ENCODE data around the gene FKRP.
A peak's percentile ranks its signal among the peaks of the same experiment; 100 is the strongest.

Gene FKRP

GRCh38 chr19:46730595-46730994, 15.3 kb upstream of the FKRP start:
- DNase-seq (ENCODE audit: insufficient read length, low spot score) = no peak
- FAIRE-seq = no peak
- TF ChIP-seq PAX5 (IDR thresholded peaks at IDR 0.05; ENCODE audit: insufficient read depth, low read length, severe bottlenecking) = no peak
- TF ChIP-seq POU2F2 (IDR thresholded peaks at IDR 0.05; ENCODE audit: low read depth, low read length) = no peak
- no peak for TF ChIP-seq POLR2A (IDR thresholded peaks at IDR 0.05; ENCODE audit: low read depth, low read length)
- no peak for TF ChIP-seq TAF1 (IDR thresholded peaks at IDR 0.05; ENCODE audit: low read depth, low read length)
- no peak for TF ChIP-seq SPI1 (IDR thresholded peaks at IDR 0.05; ENCODE audit: low read depth, low read length)
- no peak for TF ChIP-seq POLR2AphosphoS5 (IDR thresholded peaks at IDR 0.05; ENCODE audit: low read depth, low read length)

- no peak for FAIRE-seq
- TF ChIP-seq POU2F2 (IDR thresholded peaks at IDR 0.05; ENCODE audit: low read depth, low read length) (no peak), SPI1 (IDR thresholded peaks at IDR 0.05; ENCODE audit: low read depth, low read length) (peak; percentile 63)
- no peak for DNase-seq (ENCODE audit: insufficient read length, low spot score)
Measured at GRCh38 chr19:46731007-46731501, 14.8 kb upstream of the FKRP start.

- FAIRE-seq (no peak), DNase-seq (ENCODE audit: insufficient read length, low spot score) (no peak)
Measured at GRCh38 chr19:46731584-46731983, 14.3 kb upstream of the FKRP start.

DNA sequence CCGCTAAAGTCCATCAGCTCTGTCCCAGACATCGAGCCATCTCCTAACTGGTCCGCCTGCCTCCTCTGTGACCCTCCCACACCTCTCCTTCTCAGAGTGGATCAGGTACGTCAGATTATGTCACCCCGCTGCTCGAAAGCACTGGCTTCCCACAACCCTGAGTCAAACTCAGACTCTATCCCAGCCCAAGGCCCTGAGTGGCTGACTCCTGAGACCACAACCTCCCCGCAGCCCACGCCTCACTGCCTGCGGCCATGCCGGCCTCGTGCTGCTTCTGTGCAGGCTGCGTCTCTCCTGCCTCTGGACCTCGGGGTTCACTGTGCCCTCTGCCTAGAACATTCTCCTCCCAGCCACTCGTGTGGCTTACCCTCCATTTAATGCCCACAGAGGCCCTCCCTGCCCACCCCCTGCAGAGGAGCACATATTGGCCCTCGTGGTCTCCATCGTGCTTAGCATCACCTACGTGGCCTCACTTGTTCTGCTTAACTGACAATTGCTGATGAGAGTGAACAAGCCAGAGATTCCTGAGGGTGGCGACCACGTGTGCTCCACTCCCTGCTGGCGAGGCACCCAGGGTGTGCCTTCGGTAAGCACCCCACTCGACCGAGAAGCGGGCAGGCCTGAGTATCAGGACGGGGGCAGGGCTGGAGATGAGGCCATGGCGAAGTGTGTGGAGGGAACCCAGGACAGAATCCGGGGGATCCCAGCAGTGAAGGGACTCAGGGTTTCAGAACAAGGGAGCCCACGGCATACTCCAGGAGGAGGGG, 13.5 kb upstream of the FKRP start:
- FAIRE-seq (no peak), DNase-seq (ENCODE audit: insufficient read length, low spot score) (no peak)
- TF ChIP-seq POLR2AphosphoS5 (IDR thresholded peaks at IDR 0.05; ENCODE audit: low read depth, low read length) (no peak), POU2F2 (IDR thresholded peaks at IDR 0.05; ENCODE audit: low read depth, low read length) (no peak), PAX5 (IDR thresholded peaks at IDR 0.05; ENCODE audit: insufficient read depth, low read length, severe bottlenecking) (no peak), SPI1 (IDR thresholded peaks at IDR 0.05; ENCODE audit: low read depth, low read length) (no peak), POLR2A (IDR thresholded peaks at IDR 0.05; ENCODE audit: low read depth, low read length) (0 out of 2 replicates have a peak, but pooled peaks have one; percentile 11), TAF1 (IDR thresholded peaks at IDR 0.05; ENCODE audit: low read depth, low read length) (no peak)

More at GRCh38 chr19:46731584-46731983, 14.3 kb upstream of the FKRP start:
- TF ChIP-seq POLR2A (IDR thresholded peaks at IDR 0.05; ENCODE audit: low read depth, low read length) (no peak), PAX5 (IDR thresholded peaks at IDR 0.05; ENCODE audit: insufficient read depth, low read length, severe bottlenecking) (no peak), TAF1 (IDR thresholded peaks at IDR 0.05; ENCODE audit: low read depth, low read length) (no peak)

DNA sequence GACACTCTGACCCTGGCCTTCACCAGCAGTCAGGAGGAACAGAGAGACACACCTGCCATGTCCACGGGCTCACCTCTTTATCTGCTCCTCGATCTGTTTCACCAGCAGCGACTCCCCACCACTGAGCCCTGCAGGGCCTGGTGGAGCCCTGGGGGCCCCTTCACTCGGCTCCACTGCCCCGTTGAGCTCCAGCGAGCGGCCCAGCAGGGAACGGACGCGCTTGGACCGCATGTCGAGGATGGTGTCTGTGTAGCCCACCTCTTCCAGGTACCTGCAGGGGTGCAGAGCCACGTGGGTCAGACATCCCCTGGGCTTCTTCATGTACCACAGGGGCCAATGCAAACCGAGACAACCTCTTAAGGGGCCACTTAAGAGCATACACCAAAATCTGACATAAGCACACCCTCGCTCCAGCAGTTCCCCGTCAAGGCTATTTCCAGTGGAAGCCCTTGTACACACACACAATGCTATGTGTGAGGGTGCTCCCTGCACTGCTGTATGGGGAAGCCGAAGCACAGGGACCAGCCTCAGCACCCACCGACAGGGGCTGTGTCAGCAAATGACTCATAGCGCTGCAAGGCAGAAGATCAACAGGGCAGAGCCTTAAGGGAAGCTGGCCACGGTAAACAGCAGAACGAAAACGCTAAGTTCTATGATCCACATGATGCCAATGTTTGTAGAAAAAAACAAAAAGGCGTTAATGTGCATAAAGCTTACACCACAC, 12.7 kb upstream of the FKRP start:
- DNase-seq (ENCODE audit: insufficient read length, low spot score) (no peak), FAIRE-seq (no peak)
- TF ChIP-seq POLR2A (IDR thresholded peaks at IDR 0.05; ENCODE audit: low read depth, low read length) (no peak), PAX5 (IDR thresholded peaks at IDR 0.05; ENCODE audit: insufficient read depth, low read length, severe bottlenecking) (no peak), POU2F2 (IDR thresholded peaks at IDR 0.05; ENCODE audit: low read depth, low read length) (no peak), SPI1 (IDR thresholded peaks at IDR 0.05; ENCODE audit: low read depth, low read length) (no peak), TAF1 (IDR thresholded peaks at IDR 0.05; ENCODE audit: low read depth, low read length) (no peak), POLR2AphosphoS5 (IDR thresholded peaks at IDR 0.05; ENCODE audit: low read depth, low read length) (no peak)

GRCh38 chr19:46733690-46734292, 12.1 kb upstream of the FKRP start:
- DNase-seq (ENCODE audit: insufficient read length, low spot score) (no peak), FAIRE-seq (no peak)
- TF ChIP-seq POLR2A (IDR thresholded peaks at IDR 0.05; ENCODE audit: low read depth, low read length) = no peak
- no peak for TF ChIP-seq PAX5 (IDR thresholded peaks at IDR 0.05; ENCODE audit: insufficient read depth, low read length, severe bottlenecking)
- no peak for TF ChIP-seq SPI1 (IDR thresholded peaks at IDR 0.05; ENCODE audit: low read depth, low read length)

GRCh38 chr19:46736531-46737297, 9.1 kb upstream of the FKRP start:
- DNase-seq (ENCODE audit: insufficient read length, low spot score) = no peak
- no peak for TF ChIP-seq TAF1 (IDR thresholded peaks at IDR 0.05; ENCODE audit: low read depth, low read length)
- TF ChIP-seq POU2F2 (IDR thresholded peaks at IDR 0.05; ENCODE audit: low read depth, low read length) = no peak
- TF ChIP-seq POLR2AphosphoS5 (IDR thresholded peaks at IDR 0.05; ENCODE audit: low read depth, low read length) = no peak
- no peak for TF ChIP-seq POLR2A (IDR thresholded peaks at IDR 0.05; ENCODE audit: low read depth, low read length)
- no peak for TF ChIP-seq SPI1 (IDR thresholded peaks at IDR 0.05; ENCODE audit: low read depth, low read length)
- TF ChIP-seq PAX5 (IDR thresholded peaks at IDR 0.05; ENCODE audit: insufficient read depth, low read length, severe bottlenecking) = no peak
- FAIRE-seq = no peak

DNA sequence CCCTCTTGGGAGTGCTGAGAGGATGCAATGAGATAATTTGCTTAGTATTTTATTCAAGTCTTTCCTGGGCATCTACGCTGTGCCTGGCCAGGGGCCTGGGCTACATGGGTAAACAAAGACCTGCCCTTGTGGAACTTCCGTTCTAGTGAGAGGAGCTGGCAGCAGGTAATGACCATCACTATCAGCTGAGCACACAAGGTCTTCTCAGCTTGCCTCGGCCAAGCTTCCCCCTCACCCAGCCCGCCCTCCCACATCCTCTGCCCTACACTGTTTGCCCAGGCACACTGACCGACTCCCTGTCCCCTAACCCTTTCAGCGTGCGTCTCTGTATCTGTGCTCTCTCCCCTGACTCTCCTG, 8.6 kb upstream of the FKRP start:
- FAIRE-seq = no peak
- TF ChIP-seq PAX5 (IDR thresholded peaks at IDR 0.05; ENCODE audit: insufficient read depth, low read length, severe bottlenecking) = no peak
- TF ChIP-seq SPI1 (IDR thresholded peaks at IDR 0.05; ENCODE audit: low read depth, low read length) = no peak
- no peak for TF ChIP-seq TAF1 (IDR thresholded peaks at IDR 0.05; ENCODE audit: low read depth, low read length)
- TF ChIP-seq POU2F2 (IDR thresholded peaks at IDR 0.05; ENCODE audit: low read depth, low read length) = no peak
- TF ChIP-seq POLR2A (IDR thresholded peaks at IDR 0.05; ENCODE audit: low read depth, low read length) = no peak
- no peak for TF ChIP-seq POLR2AphosphoS5 (IDR thresholded peaks at IDR 0.05; ENCODE audit: low read depth, low read length)
- DNase-seq (ENCODE audit: insufficient read length, low spot score) = no peak

- no peak for FAIRE-seq
- DNase-seq (ENCODE audit: insufficient read length, low spot score) = no peak
- TF ChIP-seq TAF1 (IDR thresholded peaks at IDR 0.05; ENCODE audit: low read depth, low read length) (no peak), POU2F2 (IDR thresholded peaks at IDR 0.05; ENCODE audit: low read depth, low read length) (no peak), PAX5 (IDR thresholded peaks at IDR 0.05; ENCODE audit: insufficient read depth, low read length, severe bottlenecking) (no peak), SPI1 (IDR thresholded peaks at IDR 0.05; ENCODE audit: low read depth, low read length) (no peak), POLR2AphosphoS5 (IDR thresholded peaks at IDR 0.05; ENCODE audit: low read depth, low read length) (no peak), POLR2A (IDR thresholded peaks at IDR 0.05; ENCODE audit: low read depth, low read length) (no peak)
Measured at GRCh38 chr19:46737761-46738171, 8.1 kb upstream of the FKRP start.
